Measurements from ENCODE around the gene RFX8. TPM values are rescaled to one million over a fixed set of nuclear protein-coding genes. Genes with fewer than 3 reads are reported as not detected.

Gene RFX8
- total and polyA plus RNA-seq, 2 of the 13 experiments (the other 11 are each of a cell fraction or from before 2014, with no cell fraction given) = not detected

DNA sequence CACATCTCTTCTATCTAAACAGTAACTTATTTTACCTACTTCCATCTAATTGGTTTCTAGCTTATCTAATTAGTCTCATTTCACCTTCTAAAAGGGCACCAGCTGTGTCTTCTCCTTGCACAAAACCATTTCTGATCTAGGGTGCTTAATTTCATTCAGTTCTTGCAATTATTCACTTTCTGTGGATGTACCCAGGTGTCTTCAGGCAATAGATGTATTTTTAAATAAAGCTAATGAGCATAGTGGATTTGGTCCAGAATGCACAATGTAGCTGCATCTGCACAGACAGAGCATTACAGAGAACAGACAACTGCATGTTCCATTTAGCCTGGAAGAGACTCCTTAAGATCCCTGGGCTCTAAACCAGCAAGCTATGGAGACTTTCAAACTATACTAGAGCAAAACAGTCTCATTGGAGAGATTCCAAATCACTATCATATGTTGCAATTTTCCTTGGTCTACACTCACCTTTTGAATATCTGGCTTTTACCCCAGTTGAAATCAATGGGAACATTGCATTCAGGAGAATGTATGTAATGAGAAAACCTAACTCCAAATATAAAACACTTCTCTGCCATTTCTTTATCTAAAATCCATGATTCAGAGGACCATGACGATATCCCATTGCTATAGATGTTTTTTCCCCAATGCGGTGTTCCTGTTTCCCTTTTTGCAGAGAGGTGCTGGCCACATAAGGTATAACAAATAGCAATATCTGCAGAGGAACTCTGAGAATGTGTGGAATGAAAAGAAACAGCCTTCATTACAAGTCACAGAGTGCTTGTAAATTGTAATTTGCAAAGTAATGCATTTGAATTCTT, 3.5 kb upstream of the RFX8 start:
- H3K9me3 ChIP-seq (ENCODE audit: low read length) = no peaks in the 10 kb centered on the region
- no peak for FAIRE-seq
- H3K9ac ChIP-seq (ENCODE audit: insufficient read depth, low read depth, low read length) = no peak overlapping the region
- no TSS peak for BruUV-seq (replicated peaks)
- H2AFZ ChIP-seq (ENCODE audit: low read length) = no peak overlapping the region
- peaks cover 5% of the 10 kb centered on the region for H3K4me1 ChIP-seq (ENCODE audit: insufficient read depth, low read length)
- no peak overlapping the region for H3K27ac ChIP-seq (ENCODE audit: extremely low read length, insufficient read depth, low read length)
- DNase-seq (ENCODE audit: low spot score) = no peak
- ATAC-seq = no peak
- WGBS (ENCODE audit: low lambda C conversion rate) = 25% methylated on average over 2 of the region's 2 CpGs
- in situ Hi-C loops (cut with HindIII; ENCODE audit: extremely low pct_ligation_motif_present, low pct_unique_long_range_greater_than_20kb) (no loop called here), intact Hi-C loops (cut with micrococcal nuclease; ENCODE audit: unreplicated experiment) (no loop called here)
- H3K79me2 ChIP-seq (ENCODE audit: insufficient read depth, low read length) = no peaks in the 10 kb centered on the region
- no peaks in the 10 kb centered on the region for H3K36me3 ChIP-seq (replicated peaks in 1 of 2; ENCODE audit: control insufficient read depth in 1 of 2, insufficient read depth in 2 of 2, low read length in 2 of 2)
- H3K27me3 ChIP-seq (ENCODE audit: control insufficient read depth in 1 of 2, insufficient read depth in 2 of 2, low read length in 2 of 2) = peaks cover 6 to 31% of the 10 kb centered on the region in 2 experiments; a peak in 4 of 5 replicates
- POLR2A ChIA-PET = no interaction called here
- no peak overlapping the region for H3K4me2 ChIP-seq (ENCODE audit: low read depth, low read length)
- CTCF ChIA-PET (ENCODE audit: low intra/inter-chr PET ratio, low total read pairs) = no interaction called here
- no peaks in the 10 kb centered on the region for H4K20me1 ChIP-seq (ENCODE audit: insufficient read depth, low read length)
- no peak overlapping the region for H3K4me3 ChIP-seq (replicated peaks in 1 of 3; ENCODE audit: insufficient read depth in 1 of 3, low read depth in 2 of 3, low read length in 3 of 3)
- TF ChIP-seq HNRNPH1 (optimal IDR thresholded peaks at IDR 0.05; ENCODE audit: low read depth, low read length) = no peak
- TF ChIP-seq ZNF670 (CRISPR knock-in tag; IDR thresholded peaks at IDR 0.05; ENCODE audit: borderline replicate concordance) = no peak
- TF ChIP-seq, protein P1, sequence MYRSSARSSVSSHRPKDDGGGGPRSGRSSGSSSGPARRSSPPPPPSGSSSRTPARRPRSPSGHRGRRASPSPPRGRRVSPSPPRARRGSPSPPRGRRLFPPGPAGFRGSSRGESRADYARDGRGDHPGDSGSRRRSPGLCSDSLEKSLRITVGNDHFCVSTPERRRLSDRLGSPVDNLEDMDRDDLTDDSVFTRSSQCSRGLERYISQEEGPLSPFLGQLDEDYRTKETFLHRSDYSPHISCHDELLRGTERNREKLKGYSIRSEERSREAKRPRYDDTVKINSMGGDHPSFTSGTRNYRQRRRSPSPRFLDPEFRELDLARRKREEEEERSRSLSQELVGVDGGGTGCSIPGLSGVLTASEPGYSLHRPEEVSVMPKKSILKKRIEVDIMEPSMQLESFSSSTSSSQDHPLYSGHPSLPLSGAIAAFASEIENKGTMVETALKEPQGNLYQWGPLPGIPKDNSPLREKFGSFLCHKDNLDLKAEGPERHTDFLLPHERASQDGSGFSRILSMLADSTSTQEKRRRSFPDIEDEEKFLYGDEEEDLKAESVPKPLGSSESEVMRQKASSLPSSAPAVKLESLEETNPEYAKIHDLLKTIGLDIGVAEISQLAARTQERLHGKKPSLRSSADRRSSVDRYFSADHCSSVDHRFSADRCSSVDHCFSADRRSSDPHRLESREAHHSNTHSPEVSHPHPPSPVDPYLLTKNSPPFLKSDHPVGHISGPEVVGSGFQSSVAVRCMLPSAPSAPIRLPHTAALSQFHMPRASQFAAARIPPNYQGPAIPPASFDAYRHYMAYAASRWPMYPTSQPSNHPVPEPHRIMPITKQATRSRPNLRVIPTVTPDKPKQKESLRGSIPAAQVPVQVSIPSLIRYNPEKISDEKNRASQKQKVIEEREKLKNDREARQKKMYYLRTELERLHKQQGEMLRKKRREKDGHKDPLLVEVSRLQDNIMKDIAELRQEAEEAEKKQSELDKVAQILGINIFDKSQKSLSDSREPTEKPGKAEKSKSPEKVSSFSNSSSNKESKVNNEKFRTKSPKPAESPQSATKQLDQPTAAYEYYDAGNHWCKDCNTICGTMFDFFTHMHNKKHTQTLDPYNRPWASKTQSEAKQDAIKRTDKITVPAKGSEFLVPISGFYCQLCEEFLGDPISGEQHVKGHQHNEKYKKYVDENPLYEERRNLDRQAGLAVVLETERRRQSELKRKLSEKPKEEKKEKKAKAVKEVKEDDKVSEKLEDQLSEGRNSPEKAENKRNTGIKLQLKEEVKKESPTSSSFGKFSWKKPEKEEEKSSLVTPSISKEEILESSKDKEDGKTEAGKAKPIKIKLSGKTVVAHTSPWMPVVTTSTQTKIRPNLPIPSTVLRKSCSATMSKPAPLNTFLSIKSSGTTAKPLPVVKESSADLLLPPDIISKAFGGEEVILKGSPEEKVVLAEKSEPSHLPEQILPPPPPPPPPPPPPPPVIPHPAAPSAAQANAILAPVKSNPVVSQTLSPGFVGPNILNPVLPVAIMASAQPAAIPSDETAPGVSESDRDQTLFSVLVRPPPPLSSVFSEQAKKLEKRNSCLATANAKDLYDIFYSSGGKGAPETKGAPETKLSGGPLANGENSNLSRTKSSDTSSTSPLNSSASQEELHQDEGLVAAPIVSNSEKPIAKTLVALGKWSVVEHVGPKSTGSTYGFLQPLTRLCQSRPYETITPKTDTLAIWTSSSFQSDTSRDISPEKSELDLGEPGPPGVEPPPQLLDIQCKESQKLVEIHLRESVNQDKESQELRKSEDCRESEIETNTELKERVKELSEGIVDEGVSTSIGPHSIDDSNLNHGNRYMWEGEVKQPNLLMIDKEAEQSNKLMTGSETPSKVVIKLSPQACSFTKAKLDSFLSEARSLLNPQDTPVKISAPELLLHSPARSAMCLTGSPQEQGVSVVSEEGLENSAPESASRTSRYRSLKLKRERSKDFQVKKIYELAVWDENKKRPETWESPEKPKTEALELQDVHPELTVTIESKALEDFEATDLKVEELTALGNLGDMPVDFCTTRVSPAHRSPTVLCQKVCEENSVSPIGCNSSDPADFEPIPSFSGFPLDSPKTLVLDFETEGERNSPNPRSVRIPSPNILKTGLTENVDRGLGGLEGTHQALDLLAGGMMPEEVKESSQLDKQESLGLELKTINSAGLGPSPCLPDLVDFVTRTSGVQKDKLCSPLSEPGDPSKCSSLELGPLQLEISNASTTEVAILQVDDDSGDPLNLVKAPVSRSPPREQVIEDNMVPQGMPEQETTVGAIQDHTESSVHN (CRISPR knock-in tag; IDR thresholded peaks at IDR 0.05) = no peak
- no peak for TF ChIP-seq MEF2D (CRISPR knock-in tag; IDR thresholded peaks at IDR 0.05)
- TF ChIP-seq, protein P2, sequence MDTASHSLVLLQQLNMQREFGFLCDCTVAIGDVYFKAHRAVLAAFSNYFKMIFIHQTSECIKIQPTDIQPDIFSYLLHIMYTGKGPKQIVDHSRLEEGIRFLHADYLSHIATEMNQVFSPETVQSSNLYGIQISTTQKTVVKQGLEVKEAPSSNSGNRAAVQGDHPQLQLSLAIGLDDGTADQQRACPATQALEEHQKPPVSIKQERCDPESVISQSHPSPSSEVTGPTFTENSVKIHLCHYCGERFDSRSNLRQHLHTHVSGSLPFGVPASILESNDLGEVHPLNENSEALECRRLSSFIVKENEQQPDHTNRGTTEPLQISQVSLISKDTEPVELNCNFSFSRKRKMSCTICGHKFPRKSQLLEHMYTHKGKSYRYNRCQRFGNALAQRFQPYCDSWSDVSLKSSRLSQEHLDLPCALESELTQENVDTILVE (CRISPR knock-in tag; IDR thresholded peaks at IDR 0.05) = no peak
- TF ChIP-seq JUNB (CRISPR knock-in tag; IDR thresholded peaks at IDR 0.05; ENCODE audit: borderline replicate concordance) = no peak
- TF ChIP-seq, protein P3, sequence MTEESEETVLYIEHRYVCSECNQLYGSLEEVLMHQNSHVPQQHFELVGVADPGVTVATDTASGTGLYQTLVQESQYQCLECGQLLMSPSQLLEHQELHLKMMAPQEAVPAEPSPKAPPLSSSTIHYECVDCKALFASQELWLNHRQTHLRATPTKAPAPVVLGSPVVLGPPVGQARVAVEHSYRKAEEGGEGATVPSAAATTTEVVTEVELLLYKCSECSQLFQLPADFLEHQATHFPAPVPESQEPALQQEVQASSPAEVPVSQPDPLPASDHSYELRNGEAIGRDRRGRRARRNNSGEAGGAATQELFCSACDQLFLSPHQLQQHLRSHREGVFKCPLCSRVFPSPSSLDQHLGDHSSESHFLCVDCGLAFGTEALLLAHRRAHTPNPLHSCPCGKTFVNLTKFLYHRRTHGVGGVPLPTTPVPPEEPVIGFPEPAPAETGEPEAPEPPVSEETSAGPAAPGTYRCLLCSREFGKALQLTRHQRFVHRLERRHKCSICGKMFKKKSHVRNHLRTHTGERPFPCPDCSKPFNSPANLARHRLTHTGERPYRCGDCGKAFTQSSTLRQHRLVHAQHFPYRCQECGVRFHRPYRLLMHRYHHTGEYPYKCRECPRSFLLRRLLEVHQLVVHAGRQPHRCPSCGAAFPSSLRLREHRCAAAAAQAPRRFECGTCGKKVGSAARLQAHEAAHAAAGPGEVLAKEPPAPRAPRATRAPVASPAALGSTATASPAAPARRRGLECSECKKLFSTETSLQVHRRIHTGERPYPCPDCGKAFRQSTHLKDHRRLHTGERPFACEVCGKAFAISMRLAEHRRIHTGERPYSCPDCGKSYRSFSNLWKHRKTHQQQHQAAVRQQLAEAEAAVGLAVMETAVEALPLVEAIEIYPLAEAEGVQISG (CRISPR knock-in tag; IDR thresholded peaks at IDR 0.05) = no peak
- TF ChIP-seq, protein P4, sequence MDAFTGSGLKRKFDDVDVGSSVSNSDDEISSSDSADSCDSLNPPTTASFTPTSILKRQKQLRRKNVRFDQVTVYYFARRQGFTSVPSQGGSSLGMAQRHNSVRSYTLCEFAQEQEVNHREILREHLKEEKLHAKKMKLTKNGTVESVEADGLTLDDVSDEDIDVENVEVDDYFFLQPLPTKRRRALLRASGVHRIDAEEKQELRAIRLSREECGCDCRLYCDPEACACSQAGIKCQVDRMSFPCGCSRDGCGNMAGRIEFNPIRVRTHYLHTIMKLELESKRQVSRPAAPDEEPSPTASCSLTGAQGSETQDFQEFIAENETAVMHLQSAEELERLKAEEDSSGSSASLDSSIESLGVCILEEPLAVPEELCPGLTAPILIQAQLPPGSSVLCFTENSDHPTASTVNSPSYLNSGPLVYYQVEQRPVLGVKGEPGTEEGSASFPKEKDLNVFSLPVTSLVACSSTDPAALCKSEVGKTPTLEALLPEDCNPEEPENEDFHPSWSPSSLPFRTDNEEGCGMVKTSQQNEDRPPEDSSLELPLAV (CRISPR knock-in tag; conservative IDR thresholded peaks at IDR 0.05; ENCODE audit: low read depth) = no peak
- no peak for TF ChIP-seq ZNF891 (CRISPR knock-in tag; IDR thresholded peaks at IDR 0.05)
